NCI-H128 (cell line): Measurements from ENCODE around the gene TRIM63.

ENCODE experiments used
- DNase-seq: peaks from one replicate; lab custom pipeline; 2025; ENCODE audit not compliant: unreplicated experiment; lab: John Stamatoyannopoulos, UW

TRIM63 gene

DNA sequence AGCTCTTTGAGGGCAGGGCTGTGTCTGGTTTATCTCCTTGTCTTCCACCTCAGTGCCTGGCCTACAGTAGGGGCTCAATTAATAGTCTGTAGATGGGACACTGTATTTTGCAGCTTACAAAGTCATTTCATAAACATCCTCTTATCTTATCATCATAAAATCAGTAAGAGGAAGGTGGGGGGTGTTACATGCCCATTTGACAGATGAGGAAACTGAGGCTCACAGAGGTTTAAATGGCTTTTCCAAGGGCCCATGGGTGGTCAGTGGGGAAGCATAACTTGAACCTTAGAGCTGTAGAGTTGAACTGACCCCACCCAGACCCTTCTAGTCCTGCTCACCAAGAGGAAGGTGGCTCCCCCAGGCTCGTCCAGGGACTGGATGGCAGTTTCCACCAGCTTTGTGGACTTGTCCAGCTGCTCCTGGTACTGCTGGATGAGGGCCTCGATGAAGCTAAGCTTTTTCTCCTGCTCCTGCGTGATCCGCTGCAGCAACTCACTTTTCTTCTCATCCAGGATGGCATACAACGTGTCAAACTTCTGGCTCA lies 9.3 kb downstream of the TRIM63 start:
- no peak for DNase-seq

DNA sequence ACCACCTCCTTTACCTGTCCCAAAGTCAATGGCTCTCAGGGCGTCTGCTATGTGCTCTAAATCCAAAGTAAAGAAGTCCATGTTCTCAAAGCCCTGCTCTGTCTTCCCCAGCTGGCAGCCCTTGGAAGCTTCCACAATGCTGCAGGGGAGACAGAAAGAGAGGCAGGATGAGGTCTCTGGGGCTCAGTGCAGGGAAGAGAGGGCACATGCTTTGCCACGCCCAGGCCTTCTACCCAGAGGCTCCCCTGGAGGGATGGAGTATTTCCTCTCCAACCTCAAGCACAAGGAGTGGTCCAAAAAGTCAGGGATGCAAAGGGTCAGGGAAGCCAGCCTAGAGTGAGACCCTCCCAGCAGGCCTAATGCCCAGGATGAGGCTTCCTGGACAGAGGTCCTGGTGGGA lies 10.2 kb downstream of the TRIM63 start:
- no peak for DNase-seq

GRCh38 chr1:26055041-26055440 lies 12.4 kb downstream of the TRIM63 start:
- no peak for DNase-seq

DNA sequence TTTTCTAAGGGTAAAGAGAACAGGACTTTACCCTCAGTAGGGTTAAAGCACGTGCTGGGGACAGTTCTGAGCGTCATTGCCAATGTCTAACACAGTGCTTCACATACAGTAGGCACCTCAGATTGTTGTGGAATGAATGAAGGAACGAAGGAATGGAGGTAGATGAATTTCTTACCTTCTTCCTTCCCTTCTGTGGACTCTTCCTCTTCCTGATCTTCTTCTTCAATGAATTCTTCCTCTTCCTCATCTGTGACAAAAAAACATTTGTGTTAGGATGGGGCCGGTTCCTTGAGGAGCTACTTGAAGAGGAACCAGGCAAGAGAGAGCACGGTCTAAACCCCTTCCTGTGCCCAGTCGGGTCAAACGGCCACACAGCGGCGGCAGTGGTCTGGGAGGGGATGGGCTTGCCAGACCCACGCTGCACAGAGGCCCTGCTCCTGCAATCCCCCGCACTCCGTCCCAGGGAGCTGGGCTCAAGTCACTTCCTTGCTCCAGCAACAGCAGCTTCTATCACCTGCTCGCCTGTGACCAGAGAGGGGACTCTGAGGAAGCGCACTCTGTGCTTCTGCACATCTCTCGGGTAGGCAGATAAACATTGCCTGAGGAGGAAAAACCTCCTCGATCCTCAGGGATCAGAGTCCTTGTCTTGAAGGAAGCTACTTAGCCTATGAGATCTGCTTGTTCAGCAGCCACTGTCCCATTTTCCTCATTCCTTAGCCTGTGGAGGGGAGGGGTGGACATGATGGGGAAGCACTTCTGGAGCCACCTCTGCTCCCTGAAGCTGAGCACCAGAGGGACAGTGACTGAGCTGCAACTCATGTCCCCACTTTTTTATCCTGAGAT lies 13.5 kb downstream of the TRIM63 start:
- DNase-seq, result no peak

GRCh38 chr1:26050248-26050640 lies 17.2 kb downstream of the TRIM63 start:
- DNase-seq, result no peak

- no peak for DNase-seq
Observed at GRCh38 chr1:26049531-26050247, 17.7 kb downstream of the TRIM63 start.

- DNase-seq, result no peak
Observed at GRCh38 chr1:26047278-26047874, 20.1 kb downstream of the TRIM63 start.

- DNase-seq, result no peak
Observed at GRCh38 chr1:26046246-26047095, 21.0 kb downstream of the TRIM63 start.

- no peak for DNase-seq
Observed at GRCh38 chr1:26045722-26046245, 21.6 kb downstream of the TRIM63 start, which contains the start of gene SLC30A2. Gene SLC30A2 (minus strand): TSS chr1:26046118. CDS start chr1:26045896, 222 bp downstream.

- DNase-seq, result no peak
Observed at GRCh38 chr1:26044971-26045721, 22.3 kb downstream of the TRIM63 start.

DNA sequence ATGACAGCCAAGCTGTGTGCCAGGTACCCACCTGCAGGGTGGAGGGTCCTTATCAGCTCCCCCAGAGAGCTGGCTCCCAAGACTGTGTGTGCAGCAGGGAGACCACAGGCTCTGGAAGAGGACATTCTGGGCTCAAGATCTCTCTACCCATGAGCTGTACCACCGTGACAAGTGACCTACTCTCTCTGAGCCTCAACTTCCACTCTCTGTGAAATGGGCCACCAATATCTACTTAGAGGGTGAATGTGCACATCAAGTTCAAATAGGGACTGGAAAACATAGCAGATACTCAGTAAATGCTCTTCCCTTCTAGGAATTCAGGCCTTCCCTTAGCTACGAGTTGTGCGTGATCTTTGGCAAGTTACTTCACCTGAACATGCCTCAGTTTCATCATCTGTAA lies 23.0 kb downstream of the TRIM63 start:
- DNase-seq, result no peak

DNA sequence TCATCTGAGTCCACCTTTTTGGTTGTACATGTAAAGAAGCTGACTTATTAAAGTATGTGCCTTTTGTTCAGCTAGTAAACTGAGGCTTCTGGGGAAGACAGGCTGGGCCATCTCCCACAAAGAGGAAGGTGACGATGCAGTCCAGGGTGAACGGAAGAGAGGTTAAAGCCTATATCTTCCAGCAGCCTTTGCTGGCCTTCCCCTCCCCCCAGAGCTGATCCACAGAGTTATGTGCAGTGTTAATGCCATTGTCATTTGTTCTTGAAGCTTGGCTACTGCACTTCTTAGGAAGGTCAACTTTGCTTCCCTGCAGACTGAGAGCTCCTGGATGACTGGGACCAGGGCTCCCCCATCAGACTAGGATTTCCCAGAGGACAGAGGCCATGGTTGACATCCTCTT lies 23.7 kb downstream of the TRIM63 start:
- DNase-seq, result no peak

GRCh38 chr1:26041978-26042377 lies 25.5 kb downstream of the TRIM63 start:
- DNase-seq, result no peak

- no peak for DNase-seq
Observed at GRCh38 chr1:26041401-26041800, 26.0 kb downstream of the TRIM63 start.

DNA sequence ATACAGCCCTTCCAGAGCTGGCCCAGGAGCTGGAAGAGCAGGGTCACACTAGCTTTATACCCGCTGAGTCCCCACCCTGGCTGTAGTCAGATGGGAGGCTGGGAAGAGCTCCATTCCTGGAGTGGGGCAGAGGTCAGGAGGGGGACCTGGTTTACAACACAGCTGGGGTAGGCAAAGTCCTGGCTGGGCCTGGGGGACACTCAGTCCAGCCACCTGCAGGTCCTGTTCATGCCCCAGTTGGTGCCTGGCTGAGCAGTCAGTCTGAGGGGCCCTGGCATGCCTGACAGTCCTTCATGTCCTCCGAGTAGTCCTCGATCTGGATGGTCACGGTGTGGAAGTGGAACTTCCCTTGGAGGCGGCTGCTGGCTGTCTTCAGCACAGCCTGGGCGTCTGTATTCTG lies 28.5 kb downstream of the TRIM63 start:
- no peak for DNase-seq

DNA sequence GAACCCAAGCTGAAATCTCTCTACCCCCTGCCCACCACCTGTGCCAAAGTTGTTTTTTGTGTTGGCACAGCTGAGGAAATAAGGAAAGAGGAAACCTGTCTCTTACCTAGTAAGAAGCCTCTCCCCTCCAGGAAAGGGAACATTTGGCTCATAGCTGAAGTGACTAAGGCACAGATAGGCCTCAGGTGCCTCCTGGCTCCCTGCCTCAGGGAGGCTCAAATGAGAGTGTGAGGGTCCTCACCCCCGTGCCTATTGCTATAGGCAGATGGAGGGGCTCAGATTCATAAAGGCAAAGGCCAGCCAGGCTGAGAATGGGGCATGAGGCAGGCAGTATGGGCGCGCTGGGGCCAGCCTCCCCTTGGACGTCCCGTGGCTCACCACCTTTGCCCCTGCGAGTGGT lies 29.0 kb downstream of the TRIM63 start:
- DNase-seq, result no peak

GRCh38 chr1:26037904-26038303 lies 29.5 kb downstream of the TRIM63 start:
- DNase-seq, result no peak

GRCh38 chr1:26036756-26037281 lies 30.6 kb downstream of the TRIM63 start:
- no peak for DNase-seq

DNA sequence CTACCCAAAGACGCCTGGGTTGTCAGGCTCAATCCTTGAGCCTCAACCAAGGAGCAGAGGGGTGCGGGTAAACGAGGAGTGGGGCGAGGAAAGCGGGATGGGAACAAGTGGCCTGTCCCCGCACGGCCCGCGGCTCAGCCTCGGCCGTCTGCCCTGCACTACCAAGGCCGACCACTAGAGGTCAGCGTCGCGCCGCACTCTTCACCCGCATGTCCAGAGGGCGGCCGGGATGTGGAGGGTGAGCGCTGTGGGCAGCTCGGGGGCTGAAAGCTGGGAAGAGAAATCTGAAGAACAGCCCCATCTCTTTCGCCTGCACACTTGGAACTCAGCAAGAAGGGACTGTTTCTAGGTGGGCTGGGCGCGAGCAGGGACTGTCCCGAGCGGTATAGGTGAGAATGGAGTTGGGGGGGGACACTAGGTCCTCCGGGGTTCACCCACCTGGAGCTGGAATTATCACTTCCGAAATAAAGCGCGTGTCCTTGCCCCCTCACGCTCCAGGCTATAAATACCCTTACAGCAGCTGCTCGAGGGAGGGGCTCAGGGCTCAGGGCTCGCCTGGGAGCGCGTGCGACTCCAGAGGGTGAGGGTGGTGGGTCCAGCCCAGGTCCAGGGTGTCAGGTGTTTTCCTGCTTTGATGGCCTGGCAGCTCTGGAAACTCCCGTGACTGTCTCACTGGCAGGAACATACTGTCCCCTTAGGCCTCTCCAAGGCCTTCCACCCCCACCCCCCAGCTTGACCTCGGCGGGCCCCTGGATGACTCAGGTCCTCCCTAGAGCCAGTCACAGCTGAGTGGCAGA lies 31.3 kb downstream of the TRIM63 start:
- peak; percentile 78 for DNase-seq
